Effector memory CD8-positive, alpha-beta T cell (primary cell): Measurements from ENCODE around the gene MADD.
"Not testable (repeated sequence)": the region's sequence is repeated elsewhere in the genome, so short reads cannot be mapped to it uniquely, and the experiment has no call there.

Experiments
- ATAC-seq: fragments of 150-1000 bp; cut with Tn5 transposase; replicated peaks from 2 replicates; pipeline ENCODE4 v1.10.0; 2021; ENCODE audit warnings: mild to moderate bottlenecking, moderate library complexity
- DNase-seq, 3 experiments: peaks; one replicate each; pipeline ENCODE4 v3.0.0; 2021
- H3K27ac Mint-ChIP-seq, 2 donors: one replicate each; pipeline ENCODE4 v1.8.0; 2022; ENCODE audit warnings: mild to moderate bottlenecking in 2 of 2, mixed read lengths in 2 of 2, moderate library complexity in 2 of 2
- H3K27me3 Mint-ChIP-seq, 2 donors: one replicate each; pipeline ENCODE4 v1.8.0; 2022; ENCODE audit warnings: mixed read lengths in 2 of 2
- H3K36me3 Mint-ChIP-seq: one replicate; pipeline ENCODE4 v1.8.0; 2022; ENCODE audit warnings: mild to moderate bottlenecking, moderate library complexity, mixed read lengths; ENCODE audit not compliant: insufficient read depth
- H3K4me1 Mint-ChIP-seq, 2 donors: one replicate each; pipeline ENCODE4 v1.8.0; 2022; ENCODE audit warnings: low read depth in 2 of 2, mixed read lengths in 2 of 2
- H3K4me3 Mint-ChIP-seq, 2 donors: one replicate each; pipeline ENCODE4 v1.8.0; 2022; ENCODE audit warnings: mild to moderate bottlenecking in 2 of 2, mixed read lengths in 2 of 2, moderate library complexity in 2 of 2
- H3K9me3 Mint-ChIP-seq, 2 donors: one replicate each; pipeline ENCODE4 v1.8.0; 2022; ENCODE audit warnings: mixed read lengths in 2 of 2

Gene MADD

GRCh38 chr11:47289856-47290255 is 19.9 kb downstream of the MADD start:
- Mint-ChIP-seq H3K4me3 (no peak overlapping the region), H3K27ac (peak overlapping the region in 1 of 2 donors; percentile 49), H3K36me3 (peaks cover 99% of the 10 kb centered on the region), H3K4me1 (no peaks in the 10 kb centered on the region), H3K27me3 (no peaks in the 10 kb centered on the region), H3K9me3 (no peaks in the 10 kb centered on the region)
- ATAC-seq (no peak), DNase-seq (no peak)

DNA sequence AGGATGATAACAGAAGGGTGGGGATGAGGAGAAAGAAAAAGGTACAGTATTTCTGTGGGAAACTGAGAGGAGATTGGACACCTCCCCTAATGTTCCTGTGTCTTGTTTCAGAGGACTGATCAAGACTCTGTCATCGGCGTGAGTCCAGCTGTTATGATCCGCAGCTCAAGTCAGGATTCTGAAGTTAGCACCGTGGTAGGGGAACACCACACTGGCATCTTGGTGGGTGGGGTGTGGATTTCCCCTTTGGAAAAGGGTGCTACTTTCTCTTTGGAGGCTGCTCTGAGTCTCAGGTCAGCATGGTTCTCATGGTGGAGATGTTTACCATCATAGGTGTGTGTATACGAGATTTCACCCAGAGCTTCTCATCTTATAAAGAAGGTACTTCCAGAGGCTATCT is 25.5 kb downstream of the MADD start:
- ATAC-seq (no peak), DNase-seq (no peak)
- Mint-ChIP-seq H3K4me1 (peaks cover 1 to 6% of the 10 kb centered on the region in 2 donors), H3K4me3 (no peak overlapping the region), H3K9me3 (no peaks in the 10 kb centered on the region), H3K27me3 (no peaks in the 10 kb centered on the region), H3K27ac (peak overlapping the region; percentile 59), H3K36me3 (peaks cover 97% of the 10 kb centered on the region)

DNA sequence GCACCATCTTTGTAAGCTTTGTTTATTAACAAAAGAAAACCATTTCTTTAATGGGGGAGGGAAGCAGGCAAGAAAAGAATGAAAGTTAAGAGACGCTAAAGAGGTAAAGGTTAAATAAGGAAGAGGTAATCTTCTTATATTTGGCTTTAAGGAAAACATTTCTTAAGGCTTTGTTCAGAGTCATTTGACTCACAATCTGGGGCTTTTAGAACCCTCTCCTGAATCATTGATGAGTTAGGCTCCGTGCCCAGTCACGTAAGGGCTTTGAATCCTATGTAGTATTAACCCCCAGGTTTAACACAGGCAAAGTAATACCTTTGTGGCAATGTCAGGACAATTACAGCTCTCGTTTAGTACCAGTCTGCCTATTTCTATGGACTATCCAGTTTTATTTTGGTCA is 26.1 kb downstream of the MADD start:
- Mint-ChIP-seq H3K27ac (peak overlapping the region; percentile 59), H3K4me3 (no peak overlapping the region), H3K9me3 (no peaks in the 10 kb centered on the region), H3K27me3 (no peaks in the 10 kb centered on the region), H3K36me3 (peaks cover 97% of the 10 kb centered on the region), H3K4me1 (peaks cover 1 to 6% of the 10 kb centered on the region in 2 donors)
- DNase-seq (no peak), ATAC-seq (no peak)

DNA sequence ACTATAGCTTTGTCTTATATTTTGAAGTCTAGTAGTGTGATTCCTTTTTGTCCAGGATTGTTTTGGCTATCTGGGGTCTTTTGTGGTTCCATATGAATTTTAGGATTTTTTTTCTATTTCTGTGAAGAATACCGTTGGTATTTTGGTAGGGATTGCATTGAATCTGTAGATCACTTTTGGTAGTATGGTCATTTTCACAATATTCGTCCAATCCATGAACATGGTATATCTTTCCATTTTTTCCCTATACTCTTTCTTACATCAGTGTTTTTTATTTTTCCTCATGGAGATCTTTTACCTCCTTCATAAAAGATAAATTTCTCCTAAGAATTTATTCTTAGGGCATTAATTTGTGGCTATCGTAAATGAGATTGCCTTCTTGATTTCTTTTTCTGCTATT is 29.1 kb downstream of the MADD start:
- H3K27me3 Mint-ChIP-seq, result no peaks in the 10 kb centered on the region
- DNase-seq (no peak), ATAC-seq (no peak)
- no peak overlapping the region for H3K4me3 Mint-ChIP-seq
- H3K9me3 Mint-ChIP-seq, result peaks cover 0 to 4% of the 10 kb centered on the region in 2 donors
- H3K27ac Mint-ChIP-seq, result peak overlapping the region; percentile 38 to 69
- peaks cover 1 to 6% of the 10 kb centered on the region in 2 donors for H3K4me1 Mint-ChIP-seq
- peaks cover 97% of the 10 kb centered on the region for H3K36me3 Mint-ChIP-seq

GRCh38 chr11:47302853-47303252 is 32.9 kb downstream of the MADD start:
- ATAC-seq (no peak), DNase-seq (no peak)
- no peak overlapping the region for H3K4me3 Mint-ChIP-seq
- H3K9me3 Mint-ChIP-seq, result peaks cover 0 to 4% of the 10 kb centered on the region in 2 donors
- no peaks in the 10 kb centered on the region for H3K27me3 Mint-ChIP-seq
- peaks cover 94% of the 10 kb centered on the region for H3K36me3 Mint-ChIP-seq
- peaks cover 2 to 6% of the 10 kb centered on the region in 2 donors for H3K4me1 Mint-ChIP-seq
- no peak overlapping the region for H3K27ac Mint-ChIP-seq

DNA sequence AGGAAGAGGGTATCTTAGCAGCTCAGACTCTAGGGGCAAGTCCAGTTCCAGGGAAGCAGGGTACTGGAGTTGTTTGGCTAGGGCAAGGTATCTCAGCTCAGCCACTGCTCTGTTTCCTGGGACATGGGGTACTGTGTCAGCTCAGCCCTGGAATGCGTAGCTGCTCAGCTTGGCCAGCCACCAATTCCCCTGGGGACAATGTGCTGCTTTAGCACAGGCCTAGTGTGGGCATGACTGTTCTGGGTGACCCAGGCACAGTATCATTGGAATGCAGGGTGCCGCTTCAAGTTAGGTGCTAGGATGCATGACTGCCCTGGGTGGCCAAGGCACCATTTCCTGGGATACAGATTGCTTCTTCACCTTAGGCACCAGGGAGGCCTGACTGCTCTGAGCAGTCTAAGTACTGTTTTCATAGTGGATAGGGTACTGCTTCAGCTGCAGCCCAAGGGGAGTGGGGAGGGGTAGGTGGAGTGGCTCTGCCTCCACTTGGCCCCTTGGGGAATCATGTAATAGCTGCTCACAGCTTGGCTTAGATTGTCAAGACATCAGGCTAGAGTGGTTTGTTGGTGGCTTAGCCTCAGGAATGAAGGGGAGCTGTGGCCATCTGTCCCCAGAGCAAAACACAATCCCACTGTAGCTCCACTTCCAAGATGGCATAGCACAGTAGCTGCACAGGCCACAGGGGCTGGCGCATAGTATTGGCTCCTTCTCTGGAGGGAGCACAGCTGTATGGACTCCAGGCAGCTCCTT is 36.0 kb downstream of the MADD start:
- H3K27ac Mint-ChIP-seq, result peak overlapping the region in 1 of 2 donors; percentile 29
- ATAC-seq (no peak), DNase-seq (no peak)
- H3K9me3 Mint-ChIP-seq, result peaks cover 0 to 4% of the 10 kb centered on the region in 2 donors
- peaks cover 2 to 3% of the 10 kb centered on the region in 2 donors for H3K4me1 Mint-ChIP-seq
- H3K27me3 Mint-ChIP-seq, result no peaks in the 10 kb centered on the region
- H3K36me3 Mint-ChIP-seq, result peaks cover 94% of the 10 kb centered on the region
- no peak overlapping the region for H3K4me3 Mint-ChIP-seq

DNA sequence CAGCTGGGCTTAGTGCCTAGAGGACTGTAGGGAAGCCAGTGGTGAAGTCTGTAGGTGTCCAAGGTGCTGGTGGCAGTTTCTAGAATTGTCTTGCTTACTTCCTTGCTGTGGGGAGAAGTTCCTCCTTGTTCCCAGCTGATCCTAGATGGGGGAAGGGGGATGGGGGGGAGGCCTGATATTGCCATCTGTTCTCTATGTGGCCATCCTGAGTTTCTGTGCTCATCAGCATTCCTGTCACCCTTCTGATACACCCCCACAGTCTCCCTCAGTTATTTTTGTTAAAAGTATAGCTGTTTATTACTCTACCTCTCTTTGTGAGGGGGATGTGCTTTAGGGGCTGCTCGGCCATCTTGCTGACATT is 36.5 kb downstream of the MADD start:
- Mint-ChIP-seq H3K27ac (peak overlapping the region in 1 of 2 donors; percentile 29), H3K9me3 (peaks cover 0 to 4% of the 10 kb centered on the region in 2 donors), H3K27me3 (no peaks in the 10 kb centered on the region), H3K4me3 (no peak overlapping the region), H3K36me3 (peaks cover 94% of the 10 kb centered on the region), H3K4me1 (peaks cover 2 to 3% of the 10 kb centered on the region in 2 donors)
- ATAC-seq, result no peak
- no peak for DNase-seq

GRCh38 chr11:47308050-47308823 is 38.3 kb downstream of the MADD start:
- ATAC-seq, result no peak
- Mint-ChIP-seq H3K27me3 (no peaks in the 10 kb centered on the region), H3K4me3 (no peak overlapping the region), H3K4me1 (peaks cover 2 to 3% of the 10 kb centered on the region in 2 donors), H3K27ac (peak overlapping the region in 1 of 2 donors; percentile 23), H3K36me3 (peaks cover 94% of the 10 kb centered on the region), H3K9me3 (no peaks in the 10 kb centered on the region)
- no peak for DNase-seq

GRCh38 chr11:47314992-47315391 is 45.1 kb downstream of the MADD start:
- Mint-ChIP-seq H3K27me3 (no peaks in the 10 kb centered on the region), H3K36me3 (peaks cover 95% of the 10 kb centered on the region), H3K4me1 (peaks cover 0 to 7% of the 10 kb centered on the region in 2 donors), H3K27ac (no peak overlapping the region), H3K4me3 (no peak overlapping the region), H3K9me3 (no peaks in the 10 kb centered on the region)
- DNase-seq (no peak), ATAC-seq (no peak)

DNA sequence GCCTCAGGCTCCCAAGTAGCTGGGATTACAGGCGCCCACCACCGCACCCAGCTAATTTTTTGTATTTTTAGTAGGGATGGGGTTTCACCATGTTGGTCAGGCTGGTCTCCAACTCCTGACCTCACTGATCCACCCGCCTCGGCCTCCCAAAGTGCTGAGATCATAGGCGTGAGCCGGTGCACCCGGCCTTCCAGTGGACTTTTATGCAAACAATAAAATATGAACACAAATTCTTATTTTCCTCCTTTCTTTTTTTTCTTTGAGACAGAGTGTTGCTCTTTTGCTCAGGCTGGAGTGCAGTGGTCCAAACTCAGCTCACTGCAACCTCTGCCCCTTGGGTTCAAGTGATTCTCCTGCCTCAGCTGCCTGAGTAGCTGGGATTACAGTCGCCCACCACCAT is 46.6 kb downstream of the MADD start:
- H3K4me3 Mint-ChIP-seq, H3K4me1 Mint-ChIP-seq, DNase-seq, H3K27me3 Mint-ChIP-seq, ATAC-seq, H3K9me3 Mint-ChIP-seq: not testable (repeated sequence)
- Mint-ChIP-seq H3K27ac (peak overlapping the region in 1 of 2 donors; percentile 10), H3K36me3 (peaks cover 90% of the 10 kb centered on the region)

DNA sequence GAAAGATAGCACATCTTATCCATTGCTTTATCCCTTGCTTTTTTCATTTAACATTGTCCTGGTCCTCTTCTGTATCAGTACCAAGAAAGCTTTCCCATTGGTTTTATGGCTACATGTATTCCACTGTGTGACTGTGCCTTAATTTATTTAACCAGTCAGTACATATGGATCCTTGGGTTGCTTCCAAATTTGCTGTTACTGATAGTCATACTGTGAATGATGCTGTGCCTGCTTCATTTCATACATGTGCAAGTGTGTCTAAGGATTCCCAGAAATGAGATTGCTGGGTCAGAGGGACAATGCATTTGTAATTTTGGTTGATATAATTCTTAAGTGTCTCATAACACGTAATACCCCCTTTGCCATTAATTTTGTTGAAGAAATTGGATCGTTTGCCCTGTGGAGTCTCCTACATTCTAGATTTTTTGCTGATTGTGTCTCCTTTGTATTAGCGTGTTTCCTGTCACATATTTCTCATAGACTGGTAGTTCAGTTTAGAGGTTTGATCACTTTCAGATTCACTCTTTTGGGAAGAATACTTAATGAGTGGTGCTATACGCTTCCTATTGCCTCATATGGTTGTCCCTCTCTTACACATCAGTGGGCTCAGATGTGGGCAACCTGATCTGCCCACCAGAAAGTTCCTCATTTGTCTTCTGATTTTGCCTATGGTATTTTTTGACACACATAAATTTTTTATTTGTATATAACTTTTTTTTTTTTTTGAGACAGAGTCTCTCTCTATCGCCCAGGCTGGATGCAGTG is 47.3 kb downstream of the MADD start:
- ATAC-seq (no peak), DNase-seq (no peak)
- Mint-ChIP-seq H3K4me3 (no peak overlapping the region), H3K9me3 (no peaks in the 10 kb centered on the region), H3K4me1 (peaks cover 0 to 10% of the 10 kb centered on the region in 2 donors), H3K27me3 (no peaks in the 10 kb centered on the region), H3K36me3 (peaks cover 86% of the 10 kb centered on the region), H3K27ac (peak overlapping the region in 1 of 2 donors; percentile 10)

- H3K36me3 Mint-ChIP-seq, result peaks cover 76% of the 10 kb centered on the region
- DNase-seq, result no peak
- no peak overlapping the region for H3K4me3 Mint-ChIP-seq
- no peak for ATAC-seq
- H3K4me1 Mint-ChIP-seq, result peaks cover 0 to 10% of the 10 kb centered on the region in 2 donors
- H3K27me3 Mint-ChIP-seq, result no peaks in the 10 kb centered on the region
- H3K27ac Mint-ChIP-seq, result no peak overlapping the region
- no peaks in the 10 kb centered on the region for H3K9me3 Mint-ChIP-seq
These were observed 48.2 kb downstream of the MADD start for GRCh38 chr11:47318166-47318565.

DNA sequence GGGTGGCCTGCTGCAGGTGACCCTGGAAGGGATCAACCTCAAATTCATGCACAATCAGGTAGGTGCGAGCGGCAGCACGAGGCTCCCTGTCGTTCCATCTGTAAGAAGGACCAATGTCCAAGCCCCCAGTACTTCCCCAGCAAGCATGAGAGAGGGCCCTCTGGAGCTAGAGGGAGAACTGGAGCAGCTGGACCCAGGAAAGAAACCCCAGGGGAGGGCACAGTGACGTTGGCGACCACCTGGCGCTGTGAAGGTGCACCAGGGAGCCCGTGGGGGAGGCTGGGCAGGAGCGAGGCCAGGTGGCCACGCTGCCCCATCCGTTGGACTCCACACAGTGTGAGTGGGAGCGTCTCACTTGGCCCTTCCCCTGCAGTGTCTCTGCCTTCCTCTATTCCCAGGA is 54.6 kb downstream of the MADD start:
- Mint-ChIP-seq H3K4me3 (no peak overlapping the region), H3K9me3 (no peaks in the 10 kb centered on the region), H3K36me3 (peaks cover 44% of the 10 kb centered on the region), H3K4me1 (peaks cover 2 to 3% of the 10 kb centered on the region in 2 donors), H3K27me3 (no peaks in the 10 kb centered on the region), H3K27ac (peak overlapping the region in 1 of 2 donors; percentile 77)
- no peak for DNase-seq
- ATAC-seq, result no peak
